ENCODE measurements around the gene DBN1. TPM values are rescaled to one million over a fixed set of nuclear protein-coding genes. Genes with fewer than 3 reads are reported as not detected.

The DBN1 gene
- polyA plus RNA-seq, 1 donor (not counting 4 experiments of a cell fraction or from before 2014, with no cell fraction given), result 59.4 TPM

GRCh38 chr5:177462021-177462670, 11.3 kb downstream of the DBN1 start:
- Histone ChIP-seq H3K36me3 (ENCODE audit: control insufficient read depth in 2 of 2, extremely low read depth in 1 of 2, insufficient read depth in 2 of 2, low read length in 2 of 2) (peaks cover 24 to 32% of the 10 kb centered on the region in 2 experiments), H3K27me3 (ENCODE audit: control insufficient read depth, extremely low read depth, insufficient read depth, low read length) (no peaks in the 10 kb centered on the region), H3K4me2 (ENCODE audit: control insufficient read depth, extremely low read depth, insufficient read depth, low read depth, low read length) (no peak overlapping the region), H3K79me2 (ENCODE audit: control insufficient read depth, insufficient read depth, low read length) (no peaks in the 10 kb centered on the region), H4K20me1 (ENCODE audit: control insufficient read depth, extremely low read depth, insufficient read depth, low read length) (peaks cover 1% of the 10 kb centered on the region), H3K9me1 (ENCODE audit: control insufficient read depth, extremely low read depth, insufficient read depth, low read length) (no peaks in the 10 kb centered on the region), H3K9ac (ENCODE audit: control insufficient read depth, extremely low read depth, insufficient read depth, low read length) (no peak overlapping the region), H3K4me3 (ENCODE audit: control insufficient read depth in 2 of 3, extremely low read depth in 1 of 3, insufficient read depth in 2 of 3, low read depth in 1 of 3, low read length in 3 of 3) (no peak overlapping the region), H2AFZ (ENCODE audit: control insufficient read depth, low read length) (no peak overlapping the region), H3K4me1 (ENCODE audit: control insufficient read depth, extremely low read depth, insufficient read depth, low read length) (no peaks in the 10 kb centered on the region), H3K27ac (ENCODE audit: control insufficient read depth, insufficient read depth, low read length) (no peak overlapping the region), H3K9me3 (ENCODE audit: control insufficient read depth, low read depth, low read length) (no peaks in the 10 kb centered on the region)
- dilution Hi-C loops (cut with MboI; ENCODE audit: extremely low pct_ligation_motif_present, low sequenced_read_pairs), result no loop called here
- TF ChIP-seq CTCF (optimal IDR thresholded peaks at IDR 0.05 in 1 of 3, IDR thresholded peaks at IDR 0.05 in 1 of 3, conservative IDR thresholded peaks at IDR 0.05 in 1 of 3; ENCODE audit: extremely low read depth in 1 of 3, insufficient read depth in 2 of 3, low read length in 3 of 3), result no peak
- no peak for TF ChIP-seq EZH2 (IDR thresholded peaks at IDR 0.05; ENCODE audit: low read length)
- DNase-seq (ENCODE audit: low read depth, low spot score) (no peak), FAIRE-seq (no peak)

GRCh38 chr5:177459819-177460628, 13.4 kb downstream of the DBN1 start:
- Histone ChIP-seq H3K27me3 (ENCODE audit: control insufficient read depth, extremely low read depth, insufficient read depth, low read length) (no peaks in the 10 kb centered on the region), H3K36me3 (ENCODE audit: control insufficient read depth in 2 of 2, extremely low read depth in 1 of 2, insufficient read depth in 2 of 2, low read length in 2 of 2) (peaks cover 18 to 19% of the 10 kb centered on the region in 2 experiments), H4K20me1 (ENCODE audit: control insufficient read depth, extremely low read depth, insufficient read depth, low read length) (peaks cover 5% of the 10 kb centered on the region), H3K4me2 (ENCODE audit: control insufficient read depth, extremely low read depth, insufficient read depth, low read depth, low read length) (no peak overlapping the region), H3K4me1 (ENCODE audit: control insufficient read depth, extremely low read depth, insufficient read depth, low read length) (peaks cover 3% of the 10 kb centered on the region), H3K27ac (ENCODE audit: control insufficient read depth, insufficient read depth, low read length) (no peak overlapping the region), H3K9ac (ENCODE audit: control insufficient read depth, extremely low read depth, insufficient read depth, low read length) (no peak overlapping the region), H3K9me1 (ENCODE audit: control insufficient read depth, extremely low read depth, insufficient read depth, low read length) (no peaks in the 10 kb centered on the region), H3K4me3 (ENCODE audit: control insufficient read depth in 2 of 3, extremely low read depth in 1 of 3, insufficient read depth in 2 of 3, low read depth in 1 of 3, low read length in 3 of 3) (no peak overlapping the region), H3K9me3 (ENCODE audit: control insufficient read depth, low read depth, low read length) (no peaks in the 10 kb centered on the region), H3K79me2 (ENCODE audit: control insufficient read depth, insufficient read depth, low read length) (no peaks in the 10 kb centered on the region), H2AFZ (ENCODE audit: control insufficient read depth, low read length) (no peak overlapping the region)
- FAIRE-seq (no peak), DNase-seq (ENCODE audit: low read depth, low spot score) (no peak)
- TF ChIP-seq CTCF (optimal IDR thresholded peaks at IDR 0.05 in 1 of 3, IDR thresholded peaks at IDR 0.05 in 1 of 3, conservative IDR thresholded peaks at IDR 0.05 in 1 of 3; ENCODE audit: extremely low read depth in 1 of 3, insufficient read depth in 2 of 3, low read length in 3 of 3) (no peak), EZH2 (IDR thresholded peaks at IDR 0.05; ENCODE audit: low read length) (no peak)
- dilution Hi-C loops (cut with MboI; ENCODE audit: extremely low pct_ligation_motif_present, low sequenced_read_pairs), result no loop called here
